ENCODE results near the gene APH1A. TPM values are rescaled to one million over a fixed set of nuclear protein-coding genes. Genes with fewer than 3 reads are reported as not detected.
A peak's percentile ranks its signal among the peaks of the same experiment; 100 is the strongest.

Gene APH1A
- total and polyA plus RNA-seq, 10 of the 15 experiments (the other 5 are each of a cell fraction or from before 2014, with no cell fraction given), result 6.7 to 130 (median 87.7) TPM

DNA sequence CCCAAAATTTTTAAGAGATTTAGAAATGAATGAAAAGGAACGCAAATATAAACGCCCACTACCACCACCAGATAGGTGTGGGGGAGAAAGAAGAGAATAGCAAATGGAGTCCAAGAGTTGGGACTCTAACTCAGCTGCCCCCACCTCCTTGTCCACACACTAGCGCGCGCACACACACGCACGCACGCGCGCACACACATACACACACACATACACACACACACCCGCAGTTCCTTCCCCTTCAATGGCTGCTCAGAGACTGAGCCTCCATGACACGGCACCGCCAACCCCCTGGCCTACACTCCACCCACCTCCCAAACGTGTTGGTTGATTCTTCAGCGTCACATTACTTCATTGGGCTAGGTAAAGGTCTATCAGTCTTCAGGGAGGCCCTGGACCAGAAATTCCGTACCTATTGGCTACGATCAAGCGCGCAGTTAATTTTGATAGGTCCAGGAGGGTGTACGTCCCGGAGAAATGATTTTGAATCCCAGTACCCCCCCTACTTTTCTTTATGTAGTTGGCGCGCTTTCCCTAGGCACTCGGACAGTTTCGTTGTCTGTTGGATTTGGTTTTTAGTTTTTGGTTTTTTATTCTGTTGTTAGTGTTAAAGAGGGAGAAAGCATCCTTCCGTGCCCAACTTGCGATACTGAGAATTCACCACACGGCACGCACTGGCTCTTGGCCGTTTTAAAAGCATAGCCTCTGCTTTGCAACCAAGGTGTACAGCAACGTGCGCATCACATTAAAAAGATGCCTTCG is 32.8 kb downstream of the APH1A start, which contains the start of gene ANP32E (continued):
- TF ChIP-seq SREBF2 (IDR thresholded peaks at IDR 0.05; ENCODE audit: low read length), result no peak
- TF ChIP-seq, protein P1, sequence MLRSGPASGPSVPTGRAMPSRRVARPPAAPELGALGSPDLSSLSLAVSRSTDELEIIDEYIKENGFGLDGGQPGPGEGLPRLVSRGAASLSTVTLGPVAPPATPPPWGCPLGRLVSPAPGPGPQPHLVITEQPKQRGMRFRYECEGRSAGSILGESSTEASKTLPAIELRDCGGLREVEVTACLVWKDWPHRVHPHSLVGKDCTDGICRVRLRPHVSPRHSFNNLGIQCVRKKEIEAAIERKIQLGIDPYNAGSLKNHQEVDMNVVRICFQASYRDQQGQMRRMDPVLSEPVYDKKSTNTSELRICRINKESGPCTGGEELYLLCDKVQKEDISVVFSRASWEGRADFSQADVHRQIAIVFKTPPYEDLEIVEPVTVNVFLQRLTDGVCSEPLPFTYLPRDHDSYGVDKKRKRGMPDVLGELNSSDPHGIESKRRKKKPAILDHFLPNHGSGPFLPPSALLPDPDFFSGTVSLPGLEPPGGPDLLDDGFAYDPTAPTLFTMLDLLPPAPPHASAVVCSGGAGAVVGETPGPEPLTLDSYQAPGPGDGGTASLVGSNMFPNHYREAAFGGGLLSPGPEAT (IDR thresholded peaks at IDR 0.05; ENCODE audit: low read depth), result peak; percentile 72
- TF ChIP-seq, protein P2, sequence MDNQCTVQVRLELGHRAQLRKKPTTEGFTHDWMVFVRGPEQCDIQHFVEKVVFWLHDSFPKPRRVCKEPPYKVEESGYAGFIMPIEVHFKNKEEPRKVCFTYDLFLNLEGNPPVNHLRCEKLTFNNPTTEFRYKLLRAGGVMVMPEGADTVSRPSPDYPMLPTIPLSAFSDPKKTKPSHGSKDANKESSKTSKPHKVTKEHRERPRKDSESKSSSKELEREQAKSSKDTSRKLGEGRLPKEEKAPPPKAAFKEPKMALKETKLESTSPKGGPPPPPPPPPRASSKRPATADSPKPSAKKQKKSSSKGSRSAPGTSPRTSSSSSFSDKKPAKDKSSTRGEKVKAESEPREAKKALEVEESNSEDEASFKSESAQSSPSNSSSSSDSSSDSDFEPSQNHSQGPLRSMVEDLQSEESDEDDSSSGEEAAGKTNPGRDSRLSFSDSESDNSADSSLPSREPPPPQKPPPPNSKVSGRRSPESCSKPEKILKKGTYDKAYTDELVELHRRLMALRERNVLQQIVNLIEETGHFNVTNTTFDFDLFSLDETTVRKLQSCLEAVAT (IDR thresholded peaks at IDR 0.05), result peak; percentile 99
- peak; percentile 86; the same call in 1 of the 2 replicates for TF ChIP-seq RB1 (IDR thresholded peaks at IDR 0.05; ENCODE audit: borderline replicate concordance)
- no peak for TF ChIP-seq CEBPB (IDR thresholded peaks at IDR 0.05; ENCODE audit: borderline replicate concordance in 1 of 2, low read depth in 2 of 2, low read length in 2 of 2)
- TF ChIP-seq GATAD2B (conservative IDR thresholded peaks at IDR 0.05; ENCODE audit: low read depth), result no peak
- TF ChIP-seq STAT3 (IDR thresholded peaks at IDR 0.05; ENCODE audit: low read depth, low read length), result 0 out of 2 replicates have a peak, but pooled peaks have one; percentile 70
- TF ChIP-seq, protein P3, sequence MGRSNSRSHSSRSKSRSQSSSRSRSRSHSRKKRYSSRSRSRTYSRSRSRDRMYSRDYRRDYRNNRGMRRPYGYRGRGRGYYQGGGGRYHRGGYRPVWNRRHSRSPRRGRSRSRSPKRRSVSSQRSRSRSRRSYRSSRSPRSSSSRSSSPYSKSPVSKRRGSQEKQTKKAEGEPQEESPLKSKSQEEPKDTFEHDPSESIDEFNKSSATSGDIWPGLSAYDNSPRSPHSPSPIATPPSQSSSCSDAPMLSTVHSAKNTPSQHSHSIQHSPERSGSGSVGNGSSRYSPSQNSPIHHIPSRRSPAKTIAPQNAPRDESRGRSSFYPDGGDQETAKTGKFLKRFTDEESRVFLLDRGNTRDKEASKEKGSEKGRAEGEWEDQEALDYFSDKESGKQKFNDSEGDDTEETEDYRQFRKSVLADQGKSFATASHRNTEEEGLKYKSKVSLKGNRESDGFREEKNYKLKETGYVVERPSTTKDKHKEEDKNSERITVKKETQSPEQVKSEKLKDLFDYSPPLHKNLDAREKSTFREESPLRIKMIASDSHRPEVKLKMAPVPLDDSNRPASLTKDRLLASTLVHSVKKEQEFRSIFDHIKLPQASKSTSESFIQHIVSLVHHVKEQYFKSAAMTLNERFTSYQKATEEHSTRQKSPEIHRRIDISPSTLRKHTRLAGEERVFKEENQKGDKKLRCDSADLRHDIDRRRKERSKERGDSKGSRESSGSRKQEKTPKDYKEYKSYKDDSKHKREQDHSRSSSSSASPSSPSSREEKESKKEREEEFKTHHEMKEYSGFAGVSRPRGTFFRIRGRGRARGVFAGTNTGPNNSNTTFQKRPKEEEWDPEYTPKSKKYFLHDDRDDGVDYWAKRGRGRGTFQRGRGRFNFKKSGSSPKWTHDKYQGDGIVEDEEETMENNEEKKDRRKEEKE (IDR thresholded peaks at IDR 0.05), result no peak
- no peak for TF ChIP-seq SRF (IDR thresholded peaks at IDR 0.05; ENCODE audit: low read depth in 2 of 2, low read length in 2 of 2)
- TF ChIP-seq, protein P4, sequence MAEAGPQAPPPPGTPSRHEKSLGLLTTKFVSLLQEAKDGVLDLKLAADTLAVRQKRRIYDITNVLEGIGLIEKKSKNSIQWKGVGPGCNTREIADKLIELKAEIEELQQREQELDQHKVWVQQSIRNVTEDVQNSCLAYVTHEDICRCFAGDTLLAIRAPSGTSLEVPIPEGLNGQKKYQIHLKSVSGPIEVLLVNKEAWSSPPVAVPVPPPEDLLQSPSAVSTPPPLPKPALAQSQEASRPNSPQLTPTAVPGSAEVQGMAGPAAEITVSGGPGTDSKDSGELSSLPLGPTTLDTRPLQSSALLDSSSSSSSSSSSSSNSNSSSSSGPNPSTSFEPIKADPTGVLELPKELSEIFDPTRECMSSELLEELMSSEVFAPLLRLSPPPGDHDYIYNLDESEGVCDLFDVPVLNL (IDR thresholded peaks at IDR 0.05; ENCODE audit: low read depth, low read length), result peak; percentile 95
- 0 out of 2 replicates have a peak, but pooled peaks have one; percentile 36 for TF ChIP-seq ESRRA (IDR thresholded peaks at IDR 0.05; ENCODE audit: low read length)
- TF ChIP-seq, protein P5, sequence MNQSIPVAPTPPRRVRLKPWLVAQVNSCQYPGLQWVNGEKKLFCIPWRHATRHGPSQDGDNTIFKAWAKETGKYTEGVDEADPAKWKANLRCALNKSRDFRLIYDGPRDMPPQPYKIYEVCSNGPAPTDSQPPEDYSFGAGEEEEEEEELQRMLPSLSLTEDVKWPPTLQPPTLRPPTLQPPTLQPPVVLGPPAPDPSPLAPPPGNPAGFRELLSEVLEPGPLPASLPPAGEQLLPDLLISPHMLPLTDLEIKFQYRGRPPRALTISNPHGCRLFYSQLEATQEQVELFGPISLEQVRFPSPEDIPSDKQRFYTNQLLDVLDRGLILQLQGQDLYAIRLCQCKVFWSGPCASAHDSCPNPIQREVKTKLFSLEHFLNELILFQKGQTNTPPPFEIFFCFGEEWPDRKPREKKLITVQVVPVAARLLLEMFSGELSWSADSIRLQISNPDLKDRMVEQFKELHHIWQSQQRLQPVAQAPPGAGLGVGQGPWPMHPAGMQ (IDR thresholded peaks at IDR 0.05; ENCODE audit: borderline replicate concordance), result no peak
- no peak for TF ChIP-seq ZNF384 (IDR thresholded peaks at IDR 0.05; ENCODE audit: borderline replicate concordance, low read depth, low read length)
- TF ChIP-seq, protein P6, sequence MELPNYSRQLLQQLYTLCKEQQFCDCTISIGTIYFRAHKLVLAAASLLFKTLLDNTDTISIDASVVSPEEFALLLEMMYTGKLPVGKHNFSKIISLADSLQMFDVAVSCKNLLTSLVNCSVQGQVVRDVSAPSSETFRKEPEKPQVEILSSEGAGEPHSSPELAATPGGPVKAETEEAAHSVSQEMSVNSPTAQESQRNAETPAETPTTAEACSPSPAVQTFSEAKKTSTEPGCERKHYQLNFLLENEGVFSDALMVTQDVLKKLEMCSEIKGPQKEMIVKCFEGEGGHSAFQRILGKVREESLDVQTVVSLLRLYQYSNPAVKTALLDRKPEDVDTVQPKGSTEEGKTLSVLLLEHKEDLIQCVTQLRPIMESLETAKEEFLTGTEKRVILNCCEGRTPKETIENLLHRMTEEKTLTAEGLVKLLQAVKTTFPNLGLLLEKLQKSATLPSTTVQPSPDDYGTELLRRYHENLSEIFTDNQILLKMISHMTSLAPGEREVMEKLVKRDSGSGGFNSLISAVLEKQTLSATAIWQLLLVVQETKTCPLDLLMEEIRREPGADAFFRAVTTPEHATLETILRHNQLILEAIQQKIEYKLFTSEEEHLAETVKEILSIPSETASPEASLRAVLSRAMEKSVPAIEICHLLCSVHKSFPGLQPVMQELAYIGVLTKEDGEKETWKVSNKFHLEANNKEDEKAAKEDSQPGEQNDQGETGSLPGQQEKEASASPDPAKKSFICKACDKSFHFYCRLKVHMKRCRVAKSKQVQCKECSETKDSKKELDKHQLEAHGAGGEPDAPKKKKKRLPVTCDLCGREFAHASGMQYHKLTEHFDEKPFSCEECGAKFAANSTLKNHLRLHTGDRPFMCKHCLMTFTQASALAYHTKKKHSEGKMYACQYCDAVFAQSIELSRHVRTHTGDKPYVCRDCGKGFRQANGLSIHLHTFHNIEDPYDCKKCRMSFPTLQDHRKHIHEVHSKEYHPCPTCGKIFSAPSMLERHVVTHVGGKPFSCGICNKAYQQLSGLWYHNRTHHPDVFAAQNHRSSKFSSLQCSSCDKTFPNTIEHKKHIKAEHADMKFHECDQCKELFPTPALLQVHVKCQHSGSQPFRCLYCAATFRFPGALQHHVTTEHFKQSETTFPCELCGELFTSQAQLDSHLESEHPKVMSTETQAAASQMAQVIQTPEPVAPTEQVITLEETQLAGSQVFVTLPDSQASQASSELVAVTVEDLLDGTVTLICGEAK (IDR thresholded peaks at IDR 0.05; ENCODE audit: borderline replicate concordance), result no peak
- TF ChIP-seq TBL1XR1 (IDR thresholded peaks at IDR 0.05; ENCODE audit: low read depth, low read length), result peak; percentile 87
